ENCODE measurements around the gene APLP2. TPM values are rescaled to one million over a fixed set of nuclear protein-coding genes. Genes with fewer than 3 reads are reported as not detected.

Gene APLP2
- polyA plus RNA-seq, 3 donors, result 486 to 622 (median 591) TPM

DNA sequence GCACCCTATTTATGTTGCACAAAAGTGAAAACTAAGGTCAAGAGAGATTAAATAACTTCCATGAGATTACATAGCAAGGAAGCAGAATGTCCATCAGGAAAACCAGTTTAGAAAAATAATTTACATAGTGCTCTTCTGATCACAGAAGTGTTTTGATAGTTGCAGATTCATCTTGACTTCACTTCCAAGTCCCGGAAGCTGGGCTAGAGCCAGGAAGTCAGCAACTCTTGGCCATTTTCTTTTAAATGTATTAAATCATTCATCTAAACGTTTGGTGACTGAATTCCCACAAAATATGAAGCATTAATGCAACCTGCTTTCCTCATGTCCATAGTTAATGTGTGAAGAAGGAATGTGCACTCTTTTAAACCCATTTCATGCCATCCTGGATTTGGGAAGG lies 29.7 kb downstream of the APLP2 start:
- Histone ChIP-seq H3K79me2 (ENCODE audit: insufficient read depth, low read length) (peaks cover 100% of the 10 kb centered on the region), H4K20me1 (ENCODE audit: insufficient read depth, low read length) (peaks cover 100% of the 10 kb centered on the region), H2AFZ (ENCODE audit: insufficient read depth, low read depth, low read length, poor library complexity, severe bottlenecking) (no peak overlapping the region), H3K27me3 (ENCODE audit: control insufficient read depth in 2 of 2, insufficient read depth in 2 of 2, low read length in 2 of 2) (no peaks in the 10 kb centered on the region), H3K4me3 (replicated peaks in 1 of 3; ENCODE audit: low read depth in 2 of 3, low read length in 3 of 3) (no peak overlapping the region), H3K9me3 (replicated peaks in 1 of 2; ENCODE audit: control insufficient read depth in 1 of 2, insufficient read depth in 1 of 2, low read length in 2 of 2) (no peaks in the 10 kb centered on the region), H3K4me1 (ENCODE audit: control insufficient read depth in 1 of 2, insufficient read depth in 2 of 2, low read length in 2 of 2) (peaks cover 75 to 93% of the 10 kb centered on the region in 2 donors), H3K9ac (ENCODE audit: insufficient read depth, low read length, poor library complexity, severe bottlenecking) (no peak overlapping the region), H3K4me2 (replicated peaks; ENCODE audit: extremely low read depth, low read length, poor library complexity, severe bottlenecking) (no peak overlapping the region), H3K36me3 (replicated peaks in 1 of 2; ENCODE audit: control insufficient read depth in 1 of 2, insufficient read depth in 2 of 2, low read length in 2 of 2) (no peaks in the 10 kb centered on the region), H3K27ac (ENCODE audit: low read depth in 1 of 2, low read length in 2 of 2) (peak overlapping the region in 1 of 2 donors; percentile 66)
- DNase-seq, result no peak
- peaks cover 85% of the 10 kb centered on the region for H3K4me1 Mint-ChIP-seq
- H3K4me3 Mint-ChIP-seq, result no peak overlapping the region
- TF ChIP-seq, protein P1, sequence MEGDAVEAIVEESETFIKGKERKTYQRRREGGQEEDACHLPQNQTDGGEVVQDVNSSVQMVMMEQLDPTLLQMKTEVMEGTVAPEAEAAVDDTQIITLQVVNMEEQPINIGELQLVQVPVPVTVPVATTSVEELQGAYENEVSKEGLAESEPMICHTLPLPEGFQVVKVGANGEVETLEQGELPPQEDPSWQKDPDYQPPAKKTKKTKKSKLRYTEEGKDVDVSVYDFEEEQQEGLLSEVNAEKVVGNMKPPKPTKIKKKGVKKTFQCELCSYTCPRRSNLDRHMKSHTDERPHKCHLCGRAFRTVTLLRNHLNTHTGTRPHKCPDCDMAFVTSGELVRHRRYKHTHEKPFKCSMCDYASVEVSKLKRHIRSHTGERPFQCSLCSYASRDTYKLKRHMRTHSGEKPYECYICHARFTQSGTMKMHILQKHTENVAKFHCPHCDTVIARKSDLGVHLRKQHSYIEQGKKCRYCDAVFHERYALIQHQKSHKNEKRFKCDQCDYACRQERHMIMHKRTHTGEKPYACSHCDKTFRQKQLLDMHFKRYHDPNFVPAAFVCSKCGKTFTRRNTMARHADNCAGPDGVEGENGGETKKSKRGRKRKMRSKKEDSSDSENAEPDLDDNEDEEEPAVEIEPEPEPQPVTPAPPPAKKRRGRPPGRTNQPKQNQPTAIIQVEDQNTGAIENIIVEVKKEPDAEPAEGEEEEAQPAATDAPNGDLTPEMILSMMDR (IDR thresholded peaks at IDR 0.05), result no peak
- peak overlapping the region; percentile 44 to 85 (median 81) for H3K27ac Mint-ChIP-seq
- peaks cover 3 to 11% of the 10 kb centered on the region in 2 donors for H3K36me3 Mint-ChIP-seq
- intact Hi-C loops (cut with micrococcal nuclease), result no loop called here
- H3K27me3 Mint-ChIP-seq (ENCODE audit: low read depth in 3 of 3), result no peaks in the 10 kb centered on the region
- no peaks in the 10 kb centered on the region for H3K9me3 Mint-ChIP-seq
- WGBS (ENCODE audit: insufficient coverage), result no CpG with 5 or more reads among the region's 2 CpGs

DNA sequence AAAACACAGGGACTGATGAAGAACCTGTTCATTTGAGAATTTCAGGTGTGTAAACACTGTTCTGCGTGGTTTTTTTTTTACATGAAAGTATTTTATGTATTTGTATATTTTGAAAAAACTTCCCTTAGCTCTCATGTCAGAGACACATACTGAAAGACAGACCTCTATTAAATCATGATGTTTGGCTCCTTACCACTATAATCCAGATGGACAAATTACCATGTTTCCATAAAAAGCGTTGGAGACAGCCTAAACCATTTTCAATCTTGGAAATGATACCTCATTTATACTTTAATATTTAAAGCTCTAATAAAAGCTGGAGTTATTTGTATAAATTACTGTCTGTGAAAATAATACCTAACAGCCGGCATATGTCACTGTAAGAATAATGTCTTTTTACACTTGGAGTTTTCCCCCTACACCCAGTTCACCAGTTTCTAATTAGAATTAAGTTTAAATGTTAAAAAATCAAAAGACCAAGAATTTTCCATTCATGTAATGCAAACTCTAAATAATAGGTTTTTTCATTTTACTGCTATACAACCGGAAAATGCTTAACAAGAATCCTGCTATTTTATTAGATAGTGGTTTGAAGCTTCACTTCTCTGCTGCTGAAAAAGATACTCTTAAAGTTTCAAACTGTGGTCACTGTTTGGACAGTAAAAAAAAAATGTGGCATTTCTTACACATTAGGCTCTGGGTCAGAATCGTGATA lies 30.8 kb downstream of the APLP2 start:
- TF ChIP-seq, protein P1 (IDR thresholded peaks at IDR 0.05), result no peak
- no peak overlapping the region for H3K4me3 Mint-ChIP-seq
- peaks cover 4 to 11% of the 10 kb centered on the region in 2 donors for H3K36me3 Mint-ChIP-seq
- 100% methylated on average over 1 of the region's 5 CpGs for WGBS (ENCODE audit: insufficient coverage)
- DNase-seq, result no peak
- H3K4me1 Mint-ChIP-seq, result peaks cover 81% of the 10 kb centered on the region
- Histone ChIP-seq H3K4me3 (replicated peaks in 1 of 3; ENCODE audit: low read depth in 2 of 3, low read length in 3 of 3) (no peak overlapping the region), H3K9ac (ENCODE audit: insufficient read depth, low read length, poor library complexity, severe bottlenecking) (no peak overlapping the region), H3K4me2 (replicated peaks; ENCODE audit: extremely low read depth, low read length, poor library complexity, severe bottlenecking) (no peak overlapping the region), H3K79me2 (ENCODE audit: insufficient read depth, low read length) (peaks cover 100% of the 10 kb centered on the region), H3K27ac (ENCODE audit: low read depth in 1 of 2, low read length in 2 of 2) (peak overlapping the region in 1 of 2 donors; percentile 66), H3K9me3 (replicated peaks in 1 of 2; ENCODE audit: control insufficient read depth in 1 of 2, insufficient read depth in 1 of 2, low read length in 2 of 2) (no peaks in the 10 kb centered on the region), H3K4me1 (ENCODE audit: control insufficient read depth in 1 of 2, insufficient read depth in 2 of 2, low read length in 2 of 2) (peaks cover 65 to 93% of the 10 kb centered on the region in 2 donors), H3K36me3 (replicated peaks in 1 of 2; ENCODE audit: control insufficient read depth in 1 of 2, insufficient read depth in 2 of 2, low read length in 2 of 2) (no peaks in the 10 kb centered on the region), H2AFZ (ENCODE audit: insufficient read depth, low read depth, low read length, poor library complexity, severe bottlenecking) (no peak overlapping the region), H3K27me3 (ENCODE audit: control insufficient read depth in 2 of 2, insufficient read depth in 2 of 2, low read length in 2 of 2) (no peaks in the 10 kb centered on the region), H4K20me1 (ENCODE audit: insufficient read depth, low read length) (peaks cover 100% of the 10 kb centered on the region)
- H3K27ac Mint-ChIP-seq, result peak overlapping the region in 4 of 7 donors; percentile 26 to 71 (median 64)
- H3K9me3 Mint-ChIP-seq, result no peaks in the 10 kb centered on the region
- intact Hi-C loops (cut with micrococcal nuclease), result no loop called here
- H3K27me3 Mint-ChIP-seq (ENCODE audit: low read depth in 3 of 3), result no peaks in the 10 kb centered on the region
